Frontal cortex (tissue), 4 donors: ENCODE measurements around the gene CDH26. TPM values are rescaled to one million over a fixed set of nuclear protein-coding genes. Genes with fewer than 3 reads are reported as not detected.

Experiments used
- DNase-seq, 2 donors: peaks; one replicate each; pipeline ENCODE4 v3.0.0; 2012; ENCODE audit warnings: low spot score in 2 of 2
- FAIRE-seq: peaks from 2 replicates; lab custom pipeline; 2012; peaks lifted over from hg19 to GRCh38; lab: Jason Lieb, UNC
- total RNA-seq: library from RNA; depleted of rRNA; stranded (reverse); fragments of >200 nt; gene quantifications from one replicate; pipeline ENCODE4 v1.2.3, GENCODE V29; 2014
- donor health status: control.
- donor health status: control.
- donor health status: control.

Gene CDH26
- 0.41 TPM for total RNA-seq

DNA sequence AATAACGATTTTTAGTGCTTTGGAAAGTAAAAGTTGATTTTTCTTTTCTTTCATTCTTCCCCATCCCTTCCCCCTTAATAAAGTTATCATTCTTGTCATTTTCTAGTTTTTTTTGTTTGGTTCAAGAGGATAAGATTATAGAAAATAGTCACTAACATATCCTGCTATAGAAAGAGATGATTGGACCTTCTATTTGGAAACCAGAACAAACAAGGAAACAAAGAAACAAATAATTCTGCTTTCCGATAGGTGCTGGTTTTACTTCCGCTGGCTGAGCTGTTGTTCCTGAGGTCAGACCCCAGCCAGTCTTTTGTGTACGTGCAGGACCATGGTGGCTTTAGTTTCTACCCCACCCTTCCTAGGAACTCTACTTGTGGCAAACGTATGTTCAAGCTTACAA, at the start of gene CDH26:
Gene CDH26, plus strand, starts transcription at position 301 of the 400 bp plus-strand sequence. CDS start 304 bp downstream, outside the sequence.
- no peak for FAIRE-seq
- DNase-seq, result no peak

DNA sequence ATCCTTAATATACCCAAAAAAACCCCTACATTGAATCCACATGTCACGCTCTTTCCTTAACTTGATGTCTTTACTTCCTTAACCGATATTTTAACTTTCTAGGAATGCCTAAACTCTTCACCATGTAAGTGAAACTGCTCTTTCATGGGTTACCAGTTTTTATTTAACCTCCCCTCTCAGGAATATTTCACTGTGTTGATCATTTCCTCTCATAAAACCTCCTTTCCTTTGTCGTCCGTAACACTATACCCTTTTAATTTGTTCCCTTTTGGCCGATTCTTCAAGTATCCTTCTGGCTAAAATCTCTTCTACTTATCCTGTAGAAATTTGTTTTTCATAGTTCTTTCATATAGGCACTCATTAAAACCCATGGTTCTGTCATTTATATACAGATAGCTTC, 49.4 kb upstream of the CDH26 start:
- no peak for FAIRE-seq

DNA sequence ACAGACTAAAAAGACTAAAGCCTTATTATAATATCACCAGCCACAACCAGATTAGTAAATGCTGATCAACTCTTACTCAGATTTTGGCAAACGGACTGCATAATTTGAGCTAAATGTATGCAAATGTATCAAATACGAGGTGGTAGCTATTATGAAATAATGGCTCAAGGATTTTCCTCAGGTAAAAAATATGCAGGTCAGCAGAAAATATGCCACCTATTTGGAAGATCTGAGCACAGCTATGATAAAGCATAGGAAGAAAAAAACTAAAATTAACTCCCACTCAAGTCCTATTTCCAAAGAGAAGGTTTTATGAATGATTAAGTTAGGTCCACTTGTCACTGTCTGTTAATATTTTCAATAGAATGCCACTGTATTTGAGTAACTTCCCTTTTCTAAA, 47.2 kb upstream of the CDH26 start:
- FAIRE-seq, result no peak
- DNase-seq, result no peak

More for the DNA sequence above, 49.4 kb upstream of the CDH26 start:
- DNase-seq, result no peak

DNA sequence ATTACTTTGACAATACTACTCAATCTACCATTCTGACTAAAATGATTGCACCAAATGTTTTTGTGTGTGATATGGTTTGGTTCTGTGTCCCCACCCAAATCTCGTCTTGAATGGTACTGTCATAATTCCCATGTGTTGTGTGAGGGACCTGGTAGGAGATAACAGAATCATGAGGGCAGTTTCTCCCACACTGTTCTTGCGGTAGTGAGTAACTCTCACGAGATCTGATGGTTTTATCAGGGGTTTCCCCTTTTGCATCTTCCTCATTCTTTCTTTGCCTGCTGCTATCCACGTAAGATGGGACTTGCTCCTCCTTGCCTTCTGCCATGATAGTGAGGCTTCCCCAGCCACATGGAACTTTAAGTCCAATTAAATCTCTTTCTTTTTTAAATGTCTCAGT, 45.6 kb upstream of the CDH26 start:
- DNase-seq (no peak), FAIRE-seq (no peak)

DNA sequence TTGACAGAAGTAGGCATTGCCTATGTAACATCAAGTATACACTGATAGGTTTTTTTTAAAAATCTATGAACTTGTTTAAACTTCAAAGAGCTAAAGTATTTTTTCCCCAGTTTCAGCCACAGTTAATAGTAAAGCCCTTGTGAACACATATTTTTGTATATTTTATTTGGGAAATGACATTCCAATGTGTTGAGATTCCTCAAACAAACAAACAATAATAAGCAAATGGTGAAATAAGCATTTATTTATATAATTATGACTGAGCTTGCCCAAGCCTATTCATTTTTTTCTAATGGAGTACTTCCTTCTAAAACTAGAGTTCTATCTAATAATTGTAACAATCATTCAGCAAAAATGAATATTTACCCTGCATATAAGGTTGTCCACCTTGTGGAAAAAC, 37.3 kb upstream of the CDH26 start:
- FAIRE-seq (no peak), DNase-seq (no peak)

DNA sequence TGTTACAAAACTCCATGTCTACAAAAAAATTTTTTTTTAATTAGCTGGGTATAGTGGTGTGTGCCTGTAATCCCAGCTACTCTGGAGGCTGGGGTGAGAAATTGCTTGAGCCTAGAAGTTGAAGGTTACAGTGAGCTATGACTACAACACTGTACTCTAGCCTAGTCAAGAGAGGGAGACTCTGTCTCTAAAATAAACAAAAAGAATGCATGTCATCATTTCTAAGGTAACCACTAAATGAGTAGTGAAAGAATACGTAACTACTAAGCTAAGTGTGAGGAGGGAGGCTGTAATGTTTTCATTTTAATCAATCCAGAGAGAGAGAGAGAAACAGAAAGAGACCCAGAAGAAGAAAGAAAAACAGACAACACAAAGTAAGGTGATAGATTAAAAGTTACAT, 34.7 kb upstream of the CDH26 start:
- DNase-seq (no peak), FAIRE-seq (no peak)

DNA sequence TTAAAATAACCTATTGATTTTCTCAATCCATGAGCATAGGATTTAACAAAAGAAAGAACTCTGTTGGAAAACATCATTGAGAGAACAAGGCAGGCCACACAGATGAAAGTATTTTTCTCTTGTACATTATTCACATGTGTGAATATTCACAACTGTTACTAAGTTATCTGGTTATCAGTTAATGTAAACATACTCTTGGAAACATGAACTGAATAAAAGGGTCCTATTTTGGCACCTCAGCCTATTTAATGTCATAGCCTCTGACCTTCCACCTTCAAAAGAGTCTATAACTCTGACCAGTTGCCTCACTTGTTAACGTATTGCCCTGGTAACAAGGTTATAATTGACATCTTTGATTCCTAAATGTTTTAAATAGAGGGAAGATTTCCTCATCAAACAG, 32.9 kb upstream of the CDH26 start:
- DNase-seq (no peak), FAIRE-seq (no peak)

DNA sequence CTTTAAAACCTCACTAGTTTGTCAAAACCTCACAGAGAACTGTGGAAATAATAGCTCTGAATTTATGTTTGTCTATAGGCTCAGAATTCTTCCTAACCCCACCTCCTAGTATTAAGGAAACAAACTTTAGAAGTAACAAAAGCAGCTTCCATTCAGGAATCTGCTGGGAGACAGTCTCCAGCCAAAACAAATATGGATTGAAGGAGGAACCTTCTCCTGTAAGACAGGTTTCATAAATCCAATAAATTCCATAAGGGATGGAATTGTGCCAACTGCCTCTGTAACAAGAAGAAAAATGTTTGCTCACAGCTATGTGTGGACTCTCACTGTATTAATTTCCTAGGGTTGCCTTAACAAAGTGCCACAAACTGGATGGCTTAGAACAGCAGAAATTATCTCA, 32.3 kb upstream of the CDH26 start:
- DNase-seq (no peak), FAIRE-seq (no peak)

DNA sequence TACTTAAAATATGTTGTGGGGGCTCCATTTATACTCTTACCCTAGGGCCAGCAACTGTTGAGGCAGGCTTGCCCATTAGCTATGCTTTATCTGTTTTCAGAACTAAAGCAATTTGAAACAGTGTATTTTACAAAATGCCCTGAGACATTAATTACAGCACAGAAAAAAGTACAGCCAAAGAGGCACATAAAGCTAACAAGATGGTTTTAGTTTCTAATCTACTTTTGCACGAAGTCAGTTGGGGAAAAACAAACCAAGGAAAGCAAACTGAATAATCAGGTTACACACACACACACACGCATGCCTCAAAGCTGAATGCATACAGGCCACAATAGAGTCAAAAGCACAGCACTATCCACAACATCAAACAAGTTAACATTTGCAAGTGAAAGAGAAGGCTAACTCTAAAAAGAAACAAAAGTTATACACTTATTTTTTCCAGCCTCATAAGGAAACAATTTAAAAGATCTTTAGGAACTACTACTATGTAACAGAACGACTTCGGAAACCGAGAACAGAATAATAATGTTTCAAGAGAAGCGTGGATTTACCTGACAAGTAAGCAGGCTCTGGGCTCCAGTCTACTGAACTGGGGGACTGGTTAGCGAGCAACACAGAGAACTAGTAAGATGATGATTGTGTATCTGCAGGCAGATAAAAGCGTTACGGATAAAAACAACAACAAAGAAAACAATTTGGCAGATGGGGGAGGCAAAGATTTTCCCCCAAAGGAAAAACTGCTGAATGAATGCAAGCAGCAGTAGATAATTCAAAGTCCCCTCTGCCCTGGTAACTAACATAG, 26.5 kb upstream of the CDH26 start:
- FAIRE-seq, result no peak
- no peak for DNase-seq

DNA sequence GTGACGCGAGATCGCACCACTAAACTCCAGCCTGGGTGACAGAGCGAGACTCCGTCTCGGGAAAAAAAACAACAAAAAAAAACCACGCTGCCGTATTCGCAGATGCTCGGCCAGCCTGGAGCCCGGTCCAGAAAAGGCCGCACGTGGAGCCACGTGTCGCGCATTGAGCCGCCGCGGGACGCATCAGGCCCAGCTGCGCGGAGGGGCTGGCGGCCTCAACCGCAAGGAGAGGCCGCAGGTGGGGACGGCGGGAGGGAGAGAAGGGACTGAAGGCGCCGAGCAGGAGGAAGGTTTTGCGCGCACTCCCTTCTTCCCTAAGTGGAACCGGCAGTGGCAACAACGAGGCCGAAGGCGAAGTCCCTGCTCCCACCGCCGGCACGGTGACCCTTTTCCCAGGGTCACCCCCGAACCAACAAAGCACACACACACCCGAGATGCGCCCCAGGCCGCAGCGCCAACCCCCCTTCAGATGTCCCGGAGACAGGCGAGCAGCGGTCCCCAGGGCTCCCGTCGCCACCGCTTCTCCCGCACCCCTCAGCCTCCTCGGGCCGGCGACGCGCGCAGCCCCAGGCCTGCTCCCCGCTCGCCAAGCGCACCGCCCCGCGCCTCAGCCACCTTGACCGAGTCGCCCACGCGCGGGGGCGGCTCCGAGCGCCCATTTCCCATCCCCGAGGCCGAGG, 25.5 kb upstream of the CDH26 start:
- DNase-seq (no peak), FAIRE-seq (no peak)

DNA sequence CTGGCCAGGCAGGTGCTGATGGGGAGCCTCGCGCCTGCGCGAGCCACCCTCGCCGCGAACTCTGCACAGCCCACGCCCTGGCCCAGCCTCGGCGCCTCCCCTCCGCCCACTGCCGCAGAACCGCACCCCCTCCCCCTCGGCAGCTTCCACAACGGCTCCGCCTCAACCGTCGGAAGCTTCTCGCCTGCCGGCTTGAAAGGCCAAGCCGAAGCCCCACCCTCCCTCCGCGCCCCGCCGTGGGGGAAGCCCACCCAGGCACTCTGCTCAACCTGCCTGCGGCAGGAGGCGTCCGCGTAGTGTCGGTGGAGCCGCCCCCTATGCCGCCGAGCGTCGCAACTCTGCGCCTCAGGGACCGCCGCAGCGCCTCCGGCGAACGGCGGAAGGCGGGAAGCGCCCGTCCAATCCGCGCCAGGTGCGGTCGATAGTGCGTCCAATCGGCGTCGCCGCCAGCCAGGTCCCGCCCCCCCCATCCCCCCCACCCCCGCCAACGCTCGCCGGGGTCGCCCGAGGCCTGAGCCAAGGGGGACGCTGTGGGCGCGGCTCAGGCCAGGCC, 24.9 kb upstream of the CDH26 start, which contains the start of gene SYCP2:
Gene SYCP2, minus strand, starts transcription at position 342 of the 553 bp plus-strand sequence. CDS start 11,224 bp downstream, outside the sequence.
- FAIRE-seq (no peak), DNase-seq (peak; percentile 76 to 79)

DNA sequence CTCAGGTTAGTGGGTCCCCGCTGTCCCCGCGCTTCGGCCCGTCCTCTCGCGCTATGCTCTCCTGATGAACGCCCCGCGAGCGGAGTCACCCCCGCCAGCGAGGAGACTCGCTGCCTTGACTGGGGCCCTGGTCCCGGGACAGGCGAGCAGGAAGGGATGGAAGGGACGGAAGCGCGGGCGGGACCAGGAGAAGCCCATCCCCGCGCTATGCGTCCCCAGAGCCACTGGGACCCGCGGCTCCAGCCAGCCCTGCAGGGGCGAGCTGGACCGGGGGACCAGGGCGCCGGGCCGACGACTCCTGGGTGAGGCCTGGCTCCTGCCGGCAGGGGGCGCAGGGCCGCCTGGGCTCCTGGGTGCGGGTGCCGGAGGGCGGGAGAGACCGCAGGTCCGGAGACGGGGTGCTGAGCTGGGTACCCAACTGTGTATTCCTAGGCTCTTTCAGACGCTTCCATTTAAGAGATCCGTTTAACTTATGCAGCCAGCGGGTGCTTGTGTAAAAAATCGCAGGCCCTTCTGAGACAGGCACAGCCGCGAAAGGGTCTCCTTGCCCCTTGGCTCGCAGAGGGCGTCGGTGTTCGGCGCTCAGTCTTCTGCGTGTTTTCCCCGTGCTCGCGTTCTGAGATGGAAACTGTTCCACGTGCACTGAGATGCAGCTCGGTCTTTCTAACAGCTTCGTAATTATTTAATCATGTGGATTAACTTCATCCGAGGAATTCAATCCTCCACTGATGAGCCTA, 24.2 kb upstream of the CDH26 start:
- FAIRE-seq (no peak), DNase-seq (peak; percentile 84 to 85)

DNA sequence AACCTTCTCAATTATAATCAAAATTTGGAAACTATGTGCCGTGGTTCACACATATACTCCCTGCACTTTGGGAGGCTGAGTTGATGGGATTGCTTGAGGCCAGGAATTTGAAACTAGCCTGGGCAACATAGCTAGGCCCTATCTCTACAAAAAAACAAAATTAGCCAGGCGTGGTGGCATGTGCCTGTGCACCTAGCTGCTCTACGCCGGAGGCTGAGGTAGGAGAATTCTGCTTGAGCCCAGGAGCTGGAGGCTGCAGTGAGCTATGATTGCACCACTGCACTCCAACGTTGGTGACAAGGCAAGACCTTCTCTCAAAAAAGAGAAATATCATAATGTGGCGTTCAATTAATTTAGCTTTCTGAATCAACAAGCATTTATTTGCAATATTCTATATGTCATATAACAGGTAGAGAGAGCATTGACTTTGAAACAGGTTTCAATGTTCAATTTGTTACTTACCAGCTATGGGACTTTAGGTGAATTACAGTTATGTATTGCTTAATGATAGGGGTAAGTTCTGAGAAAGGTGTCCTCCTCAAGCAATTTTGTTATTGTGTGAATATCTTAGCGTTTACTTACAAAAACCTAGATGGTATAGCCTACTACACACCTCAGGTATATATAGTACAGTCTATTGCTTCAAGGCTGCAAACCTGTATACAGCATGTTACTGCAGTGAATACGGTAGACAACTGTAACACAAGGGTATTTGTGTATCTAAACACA, 22.6 kb upstream of the CDH26 start:
- DNase-seq (no peak), FAIRE-seq (no peak)

DNA sequence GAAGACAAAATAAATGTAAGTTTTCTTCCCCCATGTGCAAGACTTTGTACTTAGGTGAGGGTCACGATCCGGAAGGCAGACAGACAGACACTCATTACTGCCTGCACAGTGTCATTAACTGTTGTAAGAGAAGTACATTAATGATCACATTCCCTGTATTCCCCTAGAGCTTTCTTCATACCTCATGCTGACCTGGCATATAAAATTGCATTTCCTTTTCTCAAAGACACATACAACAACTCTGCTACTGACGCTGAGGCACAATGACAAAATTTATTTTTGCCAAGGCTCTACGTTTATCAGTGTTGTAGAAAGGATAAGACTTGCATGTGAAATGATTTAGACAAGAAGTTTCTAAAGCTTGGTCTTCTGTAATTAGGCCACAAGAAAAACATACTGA, 21.8 kb upstream of the CDH26 start:
- no peak for DNase-seq
- no peak for FAIRE-seq

DNA sequence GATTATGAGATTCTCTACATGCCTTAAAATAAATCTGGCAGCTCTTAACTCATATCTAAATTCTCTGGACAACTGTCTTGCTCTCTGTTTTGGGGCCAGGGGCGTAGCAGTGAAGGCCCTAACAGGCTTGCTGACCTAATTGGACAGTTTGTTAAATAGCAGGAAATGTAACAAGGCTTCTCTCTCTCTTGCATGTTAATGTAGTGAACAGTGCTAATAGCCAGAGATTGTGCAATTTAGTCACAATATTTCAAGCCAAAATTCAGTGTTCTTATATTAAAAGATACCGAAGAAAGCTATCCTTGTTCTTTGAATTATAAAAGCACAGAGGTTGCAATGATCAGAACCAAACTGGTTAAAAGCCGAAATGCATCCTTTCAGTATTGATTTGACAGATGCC, 21.1 kb upstream of the CDH26 start:
- DNase-seq, result no peak
- no peak for FAIRE-seq

DNA sequence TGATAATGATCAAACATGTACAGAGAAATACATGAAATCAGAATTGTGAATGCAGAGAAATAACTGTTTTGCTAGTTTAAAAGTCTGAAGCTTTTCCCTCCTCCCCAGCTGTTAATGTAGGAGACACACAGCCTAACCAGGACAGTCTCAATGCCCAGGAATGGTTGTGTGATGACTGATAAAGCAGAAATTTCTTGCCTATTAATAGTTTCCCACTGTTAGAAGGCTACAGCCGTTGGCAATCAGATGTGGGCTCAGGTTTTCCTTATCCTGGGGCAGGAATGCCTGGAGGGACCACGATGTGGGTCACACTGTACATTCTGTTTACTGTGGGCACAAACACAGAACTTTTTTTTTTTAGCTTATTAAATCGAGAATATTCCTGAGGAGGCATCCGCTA, 20.0 kb upstream of the CDH26 start:
- DNase-seq (no peak), FAIRE-seq (no peak)

DNA sequence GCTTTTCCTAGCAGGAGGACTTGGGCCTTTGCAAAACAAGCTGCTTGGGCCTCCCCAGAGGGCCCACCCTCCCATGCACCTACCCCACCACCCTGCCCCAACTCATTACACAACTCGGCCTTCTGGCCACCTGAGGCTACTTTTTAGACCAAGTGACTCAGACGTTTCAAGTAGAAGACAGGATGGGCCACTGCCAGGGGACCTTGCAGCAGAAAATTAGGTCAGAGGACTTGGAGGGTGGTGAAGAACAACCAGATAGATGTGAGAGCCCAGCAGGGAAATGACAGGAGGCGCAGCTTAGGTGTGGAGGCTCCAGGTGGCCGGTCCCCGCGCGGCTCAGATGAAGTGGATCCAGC, 19.5 kb upstream of the CDH26 start:
- DNase-seq, result no peak
- FAIRE-seq, result no peak

DNA sequence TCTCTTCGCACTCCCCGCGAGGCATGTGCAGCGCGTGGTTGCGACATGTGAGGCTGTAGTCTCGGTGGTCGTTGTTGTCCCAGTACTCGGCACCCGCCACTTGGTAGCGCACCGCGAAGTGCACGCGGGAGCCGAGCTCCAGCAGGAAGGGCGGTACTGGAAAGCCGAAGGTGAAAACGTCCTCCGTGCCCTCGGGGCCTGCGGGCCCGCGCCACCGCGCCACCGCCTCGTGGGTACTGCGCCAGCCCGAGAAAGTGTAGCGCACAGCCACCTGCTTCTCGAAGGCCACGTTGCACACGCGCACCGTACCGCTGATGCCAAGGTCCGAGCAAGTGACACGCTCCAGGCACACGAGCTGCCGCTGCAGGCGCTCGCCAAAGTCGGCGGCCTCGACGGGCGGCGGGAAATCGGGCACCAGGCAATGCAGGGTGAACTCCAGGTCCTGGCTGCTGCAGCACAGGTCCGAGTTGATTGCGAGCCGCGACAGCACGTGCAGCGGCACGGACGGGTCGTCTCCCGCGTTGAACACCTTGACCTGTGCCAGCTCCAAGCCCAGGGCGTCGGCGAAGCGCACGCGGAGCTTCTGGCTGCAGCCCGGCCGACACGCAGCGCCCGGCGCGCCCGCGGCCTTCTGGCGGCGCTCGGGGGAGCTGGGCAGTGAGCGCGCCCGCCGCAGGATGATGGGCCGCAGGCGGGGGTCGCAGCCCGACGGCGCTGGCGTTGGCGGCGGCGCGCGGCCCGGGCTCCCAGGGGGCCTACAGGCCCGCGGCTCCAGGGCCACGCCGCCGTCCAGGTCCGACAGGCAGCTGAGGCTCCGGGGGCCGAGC, 19.0 kb upstream of the CDH26 start:
- no peak for FAIRE-seq
- no peak for DNase-seq

DNA sequence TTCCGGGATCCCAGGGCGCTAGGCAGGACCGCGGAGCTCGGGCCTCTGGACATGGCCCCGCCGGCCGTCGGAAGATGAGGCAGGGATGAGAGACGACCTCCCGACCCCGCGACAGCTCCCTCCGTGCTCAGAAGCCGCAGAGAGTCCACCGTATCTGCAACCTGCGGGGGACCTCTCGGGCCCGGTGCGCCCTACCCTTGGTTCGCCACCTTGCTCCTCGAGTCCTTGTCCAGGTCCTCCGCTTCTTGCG, 18.4 kb upstream of the CDH26 start:
- DNase-seq, result no peak

More for the DNA sequence above, 18.4 kb upstream of the CDH26 start:
- FAIRE-seq, result no peak
